Measurements from ENCODE around the gene ANKRD18A. TPM values are rescaled to one million over a fixed set of nuclear protein-coding genes. Genes with fewer than 3 reads are reported as not detected.
"Not testable (repeated sequence)": the region's sequence is repeated elsewhere in the genome, so short reads cannot be mapped to it uniquely, and the experiment has no call there.

The ANKRD18A gene
- polyA plus RNA-seq, 4 donors: 0.60 to 4.8 (median 2.3) TPM

GRCh38 chr9:38634315-38634714 is 13.9 kb upstream of the ANKRD18A start:
- no peak for DNase-seq (ENCODE audit: low read depth in 4 of 4, low spot score in 3 of 4)

DNA sequence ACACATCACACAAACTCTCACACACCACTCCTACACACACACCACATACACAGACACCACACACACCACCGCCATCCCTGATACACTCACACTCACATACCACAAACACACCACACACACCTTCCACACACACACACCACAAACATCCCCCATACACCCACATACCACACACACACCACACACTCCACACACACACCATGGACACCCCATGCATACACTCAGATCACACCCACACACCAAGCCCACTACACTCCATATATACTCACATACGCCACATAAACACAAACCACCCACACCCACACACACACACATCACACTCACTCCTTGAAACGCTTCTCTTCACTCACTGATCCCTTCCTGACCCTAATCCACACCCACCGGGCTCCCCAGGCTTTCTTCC is 9.1 kb upstream of the ANKRD18A start:
- DNase-seq (ENCODE audit: low read depth in 4 of 4, low spot score in 3 of 4): no peak

GRCh38 chr9:38626006-38626405 is 5.6 kb upstream of the ANKRD18A start:
- DNase-seq (ENCODE audit: low read depth in 4 of 4, low spot score in 3 of 4): no peak

DNA sequence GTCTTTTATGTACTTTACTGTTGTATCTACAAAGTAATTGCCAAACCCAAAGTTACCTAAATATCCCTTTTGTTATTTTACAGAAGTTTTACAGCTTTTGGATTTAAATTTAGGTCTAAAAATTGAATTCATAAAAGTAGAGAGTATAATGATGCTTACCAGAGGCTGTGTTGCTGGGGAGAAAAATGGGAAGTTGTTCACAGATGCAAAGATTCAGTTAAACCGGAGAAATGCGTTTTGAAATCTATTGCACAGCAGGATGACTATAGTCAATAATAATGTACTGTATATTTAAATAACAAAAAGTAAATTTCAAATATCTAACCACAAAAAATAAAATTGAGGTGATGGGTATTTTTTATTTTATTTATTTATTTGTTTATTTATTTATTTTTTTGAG is 2.6 kb upstream of the ANKRD18A start:
- no peak for DNase-seq (ENCODE audit: low read depth in 4 of 4, low spot score in 3 of 4)

GRCh38 chr9:38622288-38622674 is 1.9 kb upstream of the ANKRD18A start:
- no peak for DNase-seq (ENCODE audit: low read depth in 4 of 4, low spot score in 3 of 4)

DNA sequence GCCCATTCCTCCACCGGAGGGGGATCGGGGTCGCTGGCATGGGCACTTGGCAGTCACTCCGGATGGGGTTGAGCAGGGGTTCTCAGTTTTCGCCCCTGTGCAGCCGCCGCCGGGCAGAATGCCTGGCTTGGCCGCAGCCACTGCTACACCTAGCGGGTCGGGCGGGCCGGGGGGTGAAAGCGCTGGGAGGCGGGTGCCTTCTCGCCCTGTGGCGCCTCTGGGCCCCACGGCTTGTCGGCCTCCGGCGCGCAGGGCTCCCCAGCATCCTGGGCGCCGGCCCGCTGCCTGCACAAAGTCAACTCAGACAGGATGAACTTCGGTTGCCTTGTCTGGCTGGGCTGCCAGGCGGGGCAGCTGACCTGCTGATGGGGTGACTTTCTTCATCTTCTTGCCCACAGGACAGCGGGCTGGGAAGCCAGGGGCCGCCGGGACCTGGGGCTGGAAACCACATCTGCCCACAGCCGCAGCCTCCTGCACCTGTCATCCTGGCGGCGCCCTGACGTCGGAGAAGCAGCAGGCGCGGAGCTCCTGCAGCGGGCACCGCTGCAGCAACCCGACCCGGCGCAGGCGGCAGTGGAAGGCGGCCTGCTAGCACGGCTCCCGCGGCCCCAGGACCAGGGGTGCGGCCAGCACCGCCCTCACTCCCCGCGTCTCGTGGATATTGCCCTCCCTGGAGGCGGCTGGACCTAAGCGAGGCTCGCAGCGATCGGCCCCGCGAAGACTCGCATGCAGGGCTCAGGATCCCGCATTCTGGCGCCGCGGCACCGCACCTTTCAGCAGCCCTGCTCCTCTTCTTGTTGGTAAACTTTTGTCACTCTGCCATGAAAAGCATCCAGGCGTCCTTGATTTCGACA is 1.3 kb upstream of the ANKRD18A start:
- DNase-seq (ENCODE audit: low read depth in 4 of 4, low spot score in 3 of 4): no peak

- DNase-seq (ENCODE audit: low read depth in 4 of 4, low spot score in 3 of 4): no peak
These were observed 594 bp downstream of the ANKRD18A start for GRCh38 chr9:38619556-38620447.

DNA sequence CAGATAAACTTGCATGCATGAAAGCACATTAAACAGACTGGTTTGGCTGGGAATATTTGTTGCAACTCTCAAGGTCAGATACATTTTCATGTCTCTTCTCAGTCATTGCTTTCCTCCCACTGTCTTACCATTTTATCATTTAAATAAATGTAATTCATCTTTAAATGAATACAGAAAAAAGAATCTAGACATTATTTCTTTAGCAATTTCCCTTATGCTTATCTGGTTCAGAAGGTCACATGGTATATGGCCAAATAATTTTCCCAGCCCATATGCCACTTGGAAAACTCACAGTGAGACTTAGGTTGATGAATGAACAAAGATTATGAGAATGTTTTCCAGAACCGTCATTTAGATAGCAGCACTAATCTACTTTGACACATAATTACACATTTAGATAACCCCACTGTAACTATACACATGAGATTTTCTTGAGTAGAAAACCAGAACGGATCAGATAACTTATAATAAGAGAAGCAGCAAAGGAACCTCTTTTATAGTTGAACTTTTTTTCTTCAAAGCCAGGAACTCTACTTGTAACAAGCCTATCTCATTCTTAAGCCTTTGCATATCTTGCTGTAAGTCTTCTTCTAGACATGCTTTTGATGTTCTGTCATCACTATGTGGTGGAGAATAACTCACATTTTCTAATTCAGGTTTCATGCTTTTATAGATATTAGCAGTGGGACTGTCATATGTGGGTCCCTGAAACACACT is 22.2 kb downstream of the ANKRD18A start:
- not testable (repeated sequence) for DNase-seq (ENCODE audit: low read depth in 4 of 4, low spot score in 3 of 4)

DNA sequence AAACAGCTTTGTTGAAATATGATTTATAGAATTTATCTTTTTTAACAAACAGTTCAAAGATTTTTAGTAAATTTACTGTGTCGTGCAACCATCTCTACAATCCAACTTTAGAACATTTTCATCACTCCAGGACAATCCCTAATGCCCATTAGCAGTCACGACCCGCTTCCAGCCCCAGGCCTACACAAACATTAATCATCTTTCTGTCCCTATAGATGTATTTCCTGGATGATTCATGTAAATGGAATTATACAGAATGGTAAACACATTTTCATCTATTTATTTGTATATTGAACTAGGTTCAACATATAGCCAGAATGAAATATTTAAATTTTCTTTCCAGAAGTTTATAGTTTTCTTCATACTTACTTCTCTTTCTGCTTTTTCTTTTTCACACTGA is 25.3 kb downstream of the ANKRD18A start:
- DNase-seq (ENCODE audit: low read depth in 4 of 4, low spot score in 3 of 4): not testable (repeated sequence)

DNA sequence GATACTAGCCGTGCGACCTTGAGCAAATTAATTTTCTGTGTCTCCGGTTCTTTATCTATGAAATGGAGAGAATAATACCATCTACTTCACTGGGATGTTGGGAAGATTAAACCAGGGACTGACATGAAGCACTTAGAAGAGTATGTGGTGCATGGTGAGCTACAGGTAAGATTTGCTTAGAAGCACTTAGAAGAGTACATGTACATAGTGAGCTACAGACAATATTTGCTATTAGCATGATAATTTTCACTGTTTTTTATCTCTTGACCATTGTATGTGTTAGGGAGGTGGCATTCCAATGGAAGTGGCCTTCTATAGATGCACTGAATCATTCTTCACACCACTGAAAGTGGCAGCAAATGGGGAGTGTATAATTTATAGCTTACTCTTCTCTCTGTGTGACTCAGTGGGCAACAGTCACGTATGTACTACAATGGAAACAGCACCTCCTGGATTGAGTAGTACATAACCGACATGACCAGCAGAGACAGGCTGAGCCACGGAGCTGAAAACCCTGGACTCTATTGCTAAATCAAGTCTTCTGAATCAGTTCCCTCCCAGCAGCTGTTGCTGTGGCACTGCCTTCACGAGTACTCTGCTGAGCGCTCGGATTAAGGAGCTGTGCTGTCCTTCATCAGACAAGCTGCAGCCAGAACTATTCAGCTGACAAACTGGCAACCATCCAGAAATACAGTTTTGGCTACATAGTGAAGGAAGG is 28.9 kb downstream of the ANKRD18A start:
- not testable (repeated sequence) for DNase-seq (ENCODE audit: low read depth in 4 of 4, low spot score in 3 of 4)

GRCh38 chr9:38583765-38584164 is 36.6 kb downstream of the ANKRD18A start:
- not testable (repeated sequence) for DNase-seq (ENCODE audit: low read depth in 4 of 4, low spot score in 3 of 4)

DNA sequence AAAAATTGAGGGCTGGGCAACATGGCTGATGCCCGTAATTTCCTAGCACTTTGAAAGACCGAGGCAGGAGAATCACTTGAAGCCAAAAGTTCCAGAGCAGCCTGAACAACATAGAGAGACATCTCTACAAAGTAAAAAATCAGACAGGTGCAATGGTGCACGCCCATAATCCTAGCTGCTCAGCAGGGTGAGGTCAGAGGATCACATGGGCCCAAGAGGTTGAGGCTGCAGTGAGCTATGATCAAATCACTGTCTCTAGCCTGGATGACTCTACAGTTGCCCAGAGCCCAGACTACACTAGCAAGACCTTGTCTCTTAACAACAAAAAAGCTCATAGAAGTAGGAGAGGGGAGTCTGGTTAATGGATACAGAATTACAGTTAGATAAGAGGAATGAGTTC is 40.3 kb downstream of the ANKRD18A start:
- not testable (repeated sequence) for DNase-seq (ENCODE audit: low read depth in 4 of 4, low spot score in 3 of 4)

DNA sequence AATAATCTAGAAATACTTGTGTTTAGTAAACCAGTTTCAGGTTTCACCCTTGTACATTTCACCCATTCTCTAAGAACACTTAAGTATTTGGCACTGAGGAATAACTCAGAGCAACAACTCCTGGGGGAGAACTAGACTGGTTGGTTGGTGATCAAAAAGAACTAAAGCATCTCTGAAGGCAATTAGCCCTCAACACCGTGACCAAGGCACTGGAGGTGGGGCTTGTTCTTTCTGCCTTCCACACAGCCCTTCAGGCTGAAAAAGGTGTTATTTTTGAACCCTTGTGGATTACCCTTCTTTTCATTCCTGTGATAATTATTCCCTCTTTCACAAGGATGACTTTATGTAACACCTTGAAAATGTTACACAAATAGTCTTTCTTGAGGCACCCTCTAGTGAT is 44.2 kb downstream of the ANKRD18A start:
- not testable (repeated sequence) for DNase-seq (ENCODE audit: low read depth in 4 of 4, low spot score in 3 of 4)

GRCh38 chr9:38566048-38566447 is 54.3 kb downstream of the ANKRD18A start:
- not testable (repeated sequence) for DNase-seq (ENCODE audit: low read depth in 4 of 4, low spot score in 3 of 4)

GRCh38 chr9:38565178-38565577 is 55.2 kb downstream of the ANKRD18A start:
- DNase-seq (ENCODE audit: low read depth in 4 of 4, low spot score in 3 of 4): not testable (repeated sequence)

DNA sequence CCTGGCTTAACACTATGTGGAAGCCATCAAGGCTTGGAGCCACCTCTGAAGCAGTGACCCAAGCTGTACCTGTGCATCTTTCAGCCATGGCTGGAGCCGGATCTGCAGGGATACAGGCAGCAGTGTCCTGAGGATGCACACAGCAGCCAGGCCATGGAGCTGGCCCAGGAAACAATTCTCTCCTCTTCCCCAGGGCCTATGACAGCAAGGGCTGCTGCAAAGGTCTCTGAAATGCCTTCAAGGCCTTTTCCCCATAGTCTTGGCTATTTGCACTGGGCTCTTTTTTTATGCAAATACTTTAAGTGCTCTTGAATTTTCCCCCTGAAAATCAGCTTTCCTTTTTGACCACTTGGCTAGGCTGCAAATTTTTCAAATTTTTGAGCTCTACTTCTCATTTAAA is 56.5 kb downstream of the ANKRD18A start:
- not testable (repeated sequence) for DNase-seq (ENCODE audit: low read depth in 4 of 4, low spot score in 3 of 4)

DNA sequence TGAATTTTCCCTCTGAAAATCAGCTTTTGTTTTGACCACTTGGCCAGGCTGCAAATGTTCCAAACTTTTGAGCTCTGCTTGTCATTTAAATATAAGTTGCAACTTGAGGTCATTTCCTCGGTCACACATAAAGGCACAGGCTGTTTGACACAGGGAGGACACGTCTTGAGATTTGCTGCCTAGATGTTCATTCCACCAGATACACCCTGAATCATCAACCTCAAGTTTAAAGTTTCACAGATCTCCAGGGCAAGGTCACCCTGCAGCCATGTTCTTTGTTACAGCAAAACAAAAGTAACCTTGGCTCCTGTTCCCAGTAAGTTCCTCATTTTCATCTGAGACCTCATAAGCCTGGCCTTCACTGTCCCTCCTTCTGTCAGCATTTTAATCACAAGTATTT is 59.3 kb downstream of the ANKRD18A start:
- not testable (repeated sequence) for DNase-seq (ENCODE audit: low read depth in 4 of 4, low spot score in 3 of 4)

DNA sequence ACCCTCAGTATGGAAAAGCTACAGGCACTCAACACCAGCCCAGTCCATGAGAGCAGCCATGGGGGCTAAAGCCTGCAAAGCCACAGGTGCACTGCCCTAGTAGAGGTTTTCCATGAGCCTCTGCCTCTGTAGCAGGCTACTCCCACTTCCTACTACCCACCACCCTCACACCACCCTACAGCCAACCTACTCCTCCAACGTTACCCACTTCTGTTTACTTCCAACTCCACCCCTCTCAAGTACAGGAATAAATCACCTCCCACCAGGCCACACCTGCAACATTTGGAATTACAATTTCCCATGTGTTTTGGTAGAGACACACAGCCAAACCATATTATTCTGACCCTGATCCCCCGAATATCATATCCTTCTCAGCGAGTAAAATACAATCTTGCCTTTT is 61.2 kb downstream of the ANKRD18A start:
- DNase-seq (ENCODE audit: low read depth in 4 of 4, low spot score in 3 of 4): not testable (repeated sequence)

DNA sequence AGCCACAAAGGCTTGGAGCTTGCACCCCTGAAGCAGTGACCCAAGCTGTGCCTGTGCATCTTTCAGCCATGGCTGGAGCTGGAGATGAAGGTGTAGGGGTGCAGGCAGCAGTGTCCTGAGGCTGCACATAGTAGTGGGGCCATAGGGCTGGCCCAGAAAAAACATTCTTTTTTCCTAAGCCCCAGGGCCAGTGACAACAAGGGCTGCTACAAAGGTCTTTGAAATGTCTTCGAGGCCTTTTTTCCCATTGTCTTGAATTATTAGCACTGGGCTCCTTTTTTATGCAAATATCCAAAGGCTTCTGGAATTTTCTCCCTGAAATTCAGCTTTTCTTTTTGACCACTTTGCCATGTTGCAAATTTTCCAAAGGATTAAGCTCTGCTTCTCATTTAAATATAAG is 62.6 kb downstream of the ANKRD18A start:
- DNase-seq (ENCODE audit: low read depth in 4 of 4, low spot score in 3 of 4): not testable (repeated sequence)

DNA sequence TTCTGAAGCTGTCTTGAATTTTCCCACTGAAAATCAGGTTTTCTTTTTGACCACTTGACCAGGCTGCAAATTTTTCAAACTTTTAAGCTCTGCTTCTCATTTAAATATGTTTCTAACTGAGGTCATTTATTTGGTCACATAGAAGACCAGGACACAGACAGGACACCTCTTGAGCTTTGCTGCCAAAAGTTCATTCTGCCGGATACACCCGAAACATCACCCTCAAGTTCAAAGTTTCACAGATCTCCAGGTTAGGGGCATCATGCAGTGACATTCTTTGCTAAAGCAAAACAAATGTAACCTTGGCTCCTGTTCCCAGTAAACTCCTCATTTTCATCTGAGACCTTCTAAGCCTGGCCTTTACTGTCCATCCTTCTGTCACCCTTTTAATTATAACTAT is 65.4 kb downstream of the ANKRD18A start:
- DNase-seq (ENCODE audit: low read depth in 4 of 4, low spot score in 3 of 4): not testable (repeated sequence)

Data from left renal pelvis (tissue), 4 donors.